ENCODE data around the gene KRTAP10-1. TPM values are rescaled to one million over a fixed set of nuclear protein-coding genes. Genes with fewer than 3 reads are reported as not detected.

Gene KRTAP10-1
- total and polyA plus RNA-seq, 2 of the 8 experiments (the other 6 are each of a cell fraction or from before 2014, with no cell fraction given): 0.08 TPM; not detected in 1

DNA sequence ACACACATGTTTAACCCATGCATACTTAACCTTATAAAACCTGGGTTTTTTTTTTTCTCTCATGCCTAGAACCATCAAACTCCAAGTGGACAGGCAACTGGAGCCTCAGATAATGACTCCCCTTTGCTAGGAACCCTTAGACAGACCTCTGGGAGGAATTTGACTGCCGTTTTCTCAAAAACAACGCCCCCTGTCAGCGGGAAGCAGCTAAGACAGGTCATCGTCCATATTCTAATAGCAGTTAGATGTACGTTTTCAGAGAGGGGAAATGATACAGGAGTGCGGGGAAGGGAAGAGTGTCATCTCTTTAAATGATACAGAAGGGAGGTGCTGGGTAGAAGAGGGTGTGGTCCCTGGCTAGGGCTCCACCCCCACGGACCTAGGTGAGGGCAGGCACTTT is 50.0 kb downstream of the KRTAP10-1 start:
- CTCF ChIA-PET (ENCODE audit: partially characterized antibody): interaction anchor here (0.6 to 2.5 kb wide), 32 partner anchors 8 to 1385 kb away, joined by 3 to 9 read pairs (median 3); partner anchors contain the start of gene TSPEAR
- no peak overlapping the region for H2BK120ac ChIP-seq (replicated peaks; ENCODE audit: low read depth, low read length)
- no peak overlapping the region for H3K4me2 ChIP-seq (ENCODE audit: insufficient read depth in 1 of 2, low read depth in 2 of 2, low read length in 2 of 2)
- H2BK15ac ChIP-seq (ENCODE audit: low read length): no peak overlapping the region
- no peak overlapping the region for H2BK5ac ChIP-seq (ENCODE audit: low read depth, low read length)
- no peak overlapping the region for H3K9ac ChIP-seq (replicated peaks in 1 of 4; ENCODE audit: extremely low read depth in 1 of 4, low read depth in 3 of 4, low read length in 3 of 4)
- no peaks in the 10 kb centered on the region for H3K27me3 ChIP-seq (replicated peaks in 1 of 4; ENCODE audit: control insufficient read depth in 3 of 4, extremely low read depth in 1 of 4, insufficient read depth in 3 of 4, low read length in 3 of 4)
- no peak overlapping the region for H4K5ac ChIP-seq (ENCODE audit: insufficient read length, low read depth, low read length)
- H4K91ac ChIP-seq (replicated peaks; ENCODE audit: insufficient read length, low read length): no peak overlapping the region
- DNase-seq (ENCODE audit: low read depth in 1 of 2, low spot score in 2 of 2) (no peak), FAIRE-seq (no peak)
- H3K36me3 ChIP-seq (ENCODE audit: control insufficient read depth in 2 of 4, insufficient read depth in 4 of 4, low read length in 3 of 4): peaks cover 0 to 26% (median 10%) of the 10 kb centered on the region in 4 experiments; a peak in 4 of 8 replicates
- H3K23ac ChIP-seq (ENCODE audit: insufficient read length): no peak overlapping the region
- H4K8ac ChIP-seq (ENCODE audit: extremely low read depth, insufficient read depth, low read length): no peak overlapping the region
- H3K14ac ChIP-seq (ENCODE audit: insufficient read length): no peak overlapping the region
- no peak overlapping the region for H3K4me3 ChIP-seq (ENCODE audit: extremely low read depth in 1 of 4, insufficient read depth in 2 of 4, low read depth in 3 of 4, low read length in 4 of 4)
- no peaks in the 10 kb centered on the region; the same call in 1 of the 2 replicates for H3K79me1 ChIP-seq (ENCODE audit: low read depth, low read length)
- peaks cover 0 to 5% (median 1%) of the 10 kb centered on the region in 4 experiments; a peak in 3 of 7 replicates for H3K4me1 ChIP-seq (replicated peaks in 1 of 4; ENCODE audit: control insufficient read depth in 3 of 4, insufficient read depth in 4 of 4, low read length in 3 of 4)
- WGBS, 2 experiments (ENCODE audit: extremely low coverage in 1 of 2, insufficient coverage in 1 of 2, insufficient read length in 1 of 2, insufficient replicate concordance in 2 of 2, low coverage in 1 of 2, low lambda C conversion rate in 2 of 2, missing lambda C conversion rate in 1 of 2): 60% methylated on average over 7 of the region's 7 CpGs; no CpG with 5 or more reads in 1 of the 2 experiments
- H3K56ac ChIP-seq (replicated peaks; ENCODE audit: insufficient read length, low read depth, low read length): no peak overlapping the region
- H2AK5ac ChIP-seq (ENCODE audit: low read depth, low read length): no peak overlapping the region
- peaks cover 9 to 11% of the 10 kb centered on the region in 2 experiments; a peak in 3 of 4 replicates for H3K9me3 ChIP-seq (ENCODE audit: insufficient read depth in 2 of 2, low read depth in 1 of 2, low read length in 1 of 2)
- POLR2A ChIA-PET (ENCODE audit: partially characterized antibody): interaction anchor here (0.9 kb wide), 2 partner anchors 152 to 290 kb away, joined by 3 to 4 read pairs; no protein-coding TSS in a partner anchor
- TF ChIP-seq EGR1 (IDR thresholded peaks at IDR 0.05; ENCODE audit: borderline replicate concordance, low read depth, low read length): 0 out of 2 replicates have a peak, but pooled peaks have one; percentile 39
- TF ChIP-seq RAD21 (IDR thresholded peaks at IDR 0.05 in 1 of 2, conservative IDR thresholded peaks at IDR 0.05 in 1 of 2; ENCODE audit: low read depth in 2 of 2, low read length in 2 of 2): peak; percentile 31 to 46; a peak in 3 of 4 replicates
- TF ChIP-seq, protein P1, sequence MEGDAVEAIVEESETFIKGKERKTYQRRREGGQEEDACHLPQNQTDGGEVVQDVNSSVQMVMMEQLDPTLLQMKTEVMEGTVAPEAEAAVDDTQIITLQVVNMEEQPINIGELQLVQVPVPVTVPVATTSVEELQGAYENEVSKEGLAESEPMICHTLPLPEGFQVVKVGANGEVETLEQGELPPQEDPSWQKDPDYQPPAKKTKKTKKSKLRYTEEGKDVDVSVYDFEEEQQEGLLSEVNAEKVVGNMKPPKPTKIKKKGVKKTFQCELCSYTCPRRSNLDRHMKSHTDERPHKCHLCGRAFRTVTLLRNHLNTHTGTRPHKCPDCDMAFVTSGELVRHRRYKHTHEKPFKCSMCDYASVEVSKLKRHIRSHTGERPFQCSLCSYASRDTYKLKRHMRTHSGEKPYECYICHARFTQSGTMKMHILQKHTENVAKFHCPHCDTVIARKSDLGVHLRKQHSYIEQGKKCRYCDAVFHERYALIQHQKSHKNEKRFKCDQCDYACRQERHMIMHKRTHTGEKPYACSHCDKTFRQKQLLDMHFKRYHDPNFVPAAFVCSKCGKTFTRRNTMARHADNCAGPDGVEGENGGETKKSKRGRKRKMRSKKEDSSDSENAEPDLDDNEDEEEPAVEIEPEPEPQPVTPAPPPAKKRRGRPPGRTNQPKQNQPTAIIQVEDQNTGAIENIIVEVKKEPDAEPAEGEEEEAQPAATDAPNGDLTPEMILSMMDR (IDR thresholded peaks at IDR 0.05; ENCODE audit: control extremely low read depth in 1 of 3, insufficient read depth in 1 of 3, low read depth in 1 of 3, low read length in 3 of 3): peak; percentile 39 to 61 (median 60)
- no peak for TF ChIP-seq SIN3A (conservative IDR thresholded peaks at IDR 0.05 in 1 of 2, IDR thresholded peaks at IDR 0.05 in 1 of 2; ENCODE audit: low read depth in 1 of 2, low read length in 2 of 2)
- H3K4ac ChIP-seq (replicated peaks; ENCODE audit: insufficient read length, low read depth, low read length): no peak overlapping the region
- no peak overlapping the region for H3K18ac ChIP-seq (ENCODE audit: extremely low read depth, low read length)
- no peak overlapping the region for H2BK12ac ChIP-seq (ENCODE audit: low read depth, low read length)
- H2BK20ac ChIP-seq (ENCODE audit: low read length): no peak overlapping the region
- no peak overlapping the region for H2AFZ ChIP-seq (ENCODE audit: low read length)
- no peak overlapping the region for H3K27ac ChIP-seq (ENCODE audit: low read depth, low read length)
- peaks cover 2% of the 10 kb centered on the region; the same call in 1 of the 2 replicates for H3K23me2 ChIP-seq (ENCODE audit: low read depth, low read length)
- peaks cover 3 to 36% of the 10 kb centered on the region in 2 experiments; a peak in 3 of 4 replicates for H3K79me2 ChIP-seq (ENCODE audit: control insufficient read depth in 1 of 2, insufficient read depth in 2 of 2, low read length in 2 of 2)
- H4K20me1 ChIP-seq (replicated peaks in 1 of 2; ENCODE audit: control insufficient read depth in 1 of 2, insufficient read depth in 2 of 2, low read length in 2 of 2): no peaks in the 10 kb centered on the region

All from H1 (cell line).